Measurements from ENCODE around the gene RFX7.

Gene RFX7

GRCh38 chr15:56064152-56064551 lies 179.5 kb downstream of the RFX7 start:
- no peaks in the 10 kb centered on the region for H4K20me1 ChIP-seq (ENCODE audit: low read depth, low read length)
- TF ChIP-seq CTCF (IDR thresholded peaks at IDR 0.05; ENCODE audit: insufficient read depth, low read length, poor library complexity, severe bottlenecking) = no peak
- no peak overlapping the region for H3K4me3 ChIP-seq (ENCODE audit: insufficient read depth, low read length, poor library complexity, severe bottlenecking)
- H3F3A ChIP-seq (ENCODE audit: insufficient read depth) = no peaks in the 10 kb centered on the region
- no peak overlapping the region for H2AFZ ChIP-seq (ENCODE audit: low read depth, low read length, severe bottlenecking)
- no peak overlapping the region for H3K4me2 ChIP-seq (ENCODE audit: low read depth, low read length, poor library complexity, severe bottlenecking)
- no peaks in the 10 kb centered on the region for H3K9me3 ChIP-seq (ENCODE audit: insufficient read depth, low read length)
- H3K27me3 ChIP-seq (ENCODE audit: low read length) = no peaks in the 10 kb centered on the region
- no peaks in the 10 kb centered on the region for H3K79me2 ChIP-seq (ENCODE audit: insufficient read depth, low read length)
- no peaks in the 10 kb centered on the region for H3K9me2 ChIP-seq (replicated peaks; ENCODE audit: insufficient read depth, low read length)
- no peak overlapping the region for H3K27ac ChIP-seq (ENCODE audit: low read depth, low read length)
- H3K36me3 ChIP-seq (ENCODE audit: low read length) = no peaks in the 10 kb centered on the region
- no peak overlapping the region for H3K9ac ChIP-seq (ENCODE audit: low read length)

- no peak overlapping the region for H2AFZ ChIP-seq (ENCODE audit: low read depth, low read length, severe bottlenecking)
- no peak overlapping the region for H3K9ac ChIP-seq (ENCODE audit: low read length)
- no peaks in the 10 kb centered on the region for H3F3A ChIP-seq (ENCODE audit: insufficient read depth)
- H3K9me3 ChIP-seq (ENCODE audit: insufficient read depth, low read length) = no peaks in the 10 kb centered on the region
- no peaks in the 10 kb centered on the region for H3K36me3 ChIP-seq (ENCODE audit: low read length)
- no peaks in the 10 kb centered on the region for H3K79me2 ChIP-seq (ENCODE audit: insufficient read depth, low read length)
- no peaks in the 10 kb centered on the region for H4K20me1 ChIP-seq (ENCODE audit: low read depth, low read length)
- no peak overlapping the region for H3K4me3 ChIP-seq (ENCODE audit: insufficient read depth, low read length, poor library complexity, severe bottlenecking)
- TF ChIP-seq EZH2phosphoT487 (conservative IDR thresholded peaks at IDR 0.05; ENCODE audit: low read length) = no peak
- TF ChIP-seq CTCF (IDR thresholded peaks at IDR 0.05; ENCODE audit: insufficient read depth, low read length, poor library complexity, severe bottlenecking) = no peak
- H3K9me2 ChIP-seq (replicated peaks; ENCODE audit: insufficient read depth, low read length) = no peaks in the 10 kb centered on the region
- H3K27me3 ChIP-seq (ENCODE audit: low read length) = no peaks in the 10 kb centered on the region
- no peak overlapping the region for H3K4me2 ChIP-seq (ENCODE audit: low read depth, low read length, poor library complexity, severe bottlenecking)
- no peak overlapping the region for H3K27ac ChIP-seq (ENCODE audit: low read depth, low read length)
These were observed 184.0 kb downstream of the RFX7 start for GRCh38 chr15:56059716-56060115.

DNA sequence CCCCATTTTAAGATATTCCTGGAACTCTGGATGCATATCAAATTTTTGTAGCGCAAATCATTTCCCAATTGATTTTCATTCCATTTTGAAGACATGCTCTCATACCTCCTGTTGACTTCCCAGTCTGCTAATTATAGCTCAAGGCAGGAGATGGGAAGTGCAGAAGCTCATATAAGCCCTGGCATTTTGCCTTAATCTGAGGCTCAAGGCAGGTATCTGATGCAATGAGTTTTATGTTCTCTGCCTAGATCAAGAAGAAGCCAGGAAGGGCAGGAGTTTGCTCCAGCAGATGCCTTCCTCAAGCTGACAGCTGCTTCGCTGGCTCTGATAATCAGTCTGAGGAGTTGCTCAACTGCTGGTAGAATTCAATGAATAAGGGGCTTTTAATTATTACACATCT lies 184.7 kb downstream of the RFX7 start:
- H3F3A ChIP-seq (ENCODE audit: insufficient read depth) = no peaks in the 10 kb centered on the region
- no peaks in the 10 kb centered on the region for H3K9me3 ChIP-seq (ENCODE audit: insufficient read depth, low read length)
- H3K36me3 ChIP-seq (ENCODE audit: low read length) = no peaks in the 10 kb centered on the region
- H3K27me3 ChIP-seq (ENCODE audit: low read length) = no peaks in the 10 kb centered on the region
- H2AFZ ChIP-seq (ENCODE audit: low read depth, low read length, severe bottlenecking) = no peak overlapping the region
- no peak overlapping the region for H3K9ac ChIP-seq (ENCODE audit: low read length)
- H3K4me2 ChIP-seq (ENCODE audit: low read depth, low read length, poor library complexity, severe bottlenecking) = no peak overlapping the region
- no peak overlapping the region for H3K4me3 ChIP-seq (ENCODE audit: insufficient read depth, low read length, poor library complexity, severe bottlenecking)
- no peaks in the 10 kb centered on the region for H4K20me1 ChIP-seq (ENCODE audit: low read depth, low read length)
- TF ChIP-seq EZH2phosphoT487 (conservative IDR thresholded peaks at IDR 0.05; ENCODE audit: low read length) = no peak
- TF ChIP-seq CTCF (IDR thresholded peaks at IDR 0.05; ENCODE audit: insufficient read depth, low read length, poor library complexity, severe bottlenecking) = no peak
- no peaks in the 10 kb centered on the region for H3K79me2 ChIP-seq (ENCODE audit: insufficient read depth, low read length)
- no peak overlapping the region for H3K27ac ChIP-seq (ENCODE audit: low read depth, low read length)
- H3K9me2 ChIP-seq (replicated peaks; ENCODE audit: insufficient read depth, low read length) = no peaks in the 10 kb centered on the region

- Histone ChIP-seq H4K20me1 (ENCODE audit: low read depth, low read length) (no peaks in the 10 kb centered on the region), H3K79me2 (ENCODE audit: insufficient read depth, low read length) (no peaks in the 10 kb centered on the region), H3K36me3 (ENCODE audit: low read length) (no peaks in the 10 kb centered on the region), H3K27ac (ENCODE audit: low read depth, low read length) (no peak overlapping the region), H3K9me3 (ENCODE audit: insufficient read depth, low read length) (no peaks in the 10 kb centered on the region), H3K9ac (ENCODE audit: low read length) (no peak overlapping the region), H3K4me3 (ENCODE audit: insufficient read depth, low read length, poor library complexity, severe bottlenecking) (no peak overlapping the region), H2AFZ (ENCODE audit: low read depth, low read length, severe bottlenecking) (no peak overlapping the region), H3F3A (ENCODE audit: insufficient read depth) (no peaks in the 10 kb centered on the region), H3K27me3 (ENCODE audit: low read length) (no peaks in the 10 kb centered on the region), H3K4me2 (ENCODE audit: low read depth, low read length, poor library complexity, severe bottlenecking) (no peak overlapping the region), H3K9me2 (replicated peaks; ENCODE audit: insufficient read depth, low read length) (no peaks in the 10 kb centered on the region)
- TF ChIP-seq EZH2phosphoT487 (conservative IDR thresholded peaks at IDR 0.05; ENCODE audit: low read length) (no peak), CTCF (IDR thresholded peaks at IDR 0.05; ENCODE audit: insufficient read depth, low read length, poor library complexity, severe bottlenecking) (no peak)
These were observed 187.1 kb downstream of the RFX7 start for GRCh38 chr15:56056626-56057025.

Measured in SU-DHL-6 (cell line).